Measurements from ENCODE around the gene BTBD17.

BTBD17 gene

DNA sequence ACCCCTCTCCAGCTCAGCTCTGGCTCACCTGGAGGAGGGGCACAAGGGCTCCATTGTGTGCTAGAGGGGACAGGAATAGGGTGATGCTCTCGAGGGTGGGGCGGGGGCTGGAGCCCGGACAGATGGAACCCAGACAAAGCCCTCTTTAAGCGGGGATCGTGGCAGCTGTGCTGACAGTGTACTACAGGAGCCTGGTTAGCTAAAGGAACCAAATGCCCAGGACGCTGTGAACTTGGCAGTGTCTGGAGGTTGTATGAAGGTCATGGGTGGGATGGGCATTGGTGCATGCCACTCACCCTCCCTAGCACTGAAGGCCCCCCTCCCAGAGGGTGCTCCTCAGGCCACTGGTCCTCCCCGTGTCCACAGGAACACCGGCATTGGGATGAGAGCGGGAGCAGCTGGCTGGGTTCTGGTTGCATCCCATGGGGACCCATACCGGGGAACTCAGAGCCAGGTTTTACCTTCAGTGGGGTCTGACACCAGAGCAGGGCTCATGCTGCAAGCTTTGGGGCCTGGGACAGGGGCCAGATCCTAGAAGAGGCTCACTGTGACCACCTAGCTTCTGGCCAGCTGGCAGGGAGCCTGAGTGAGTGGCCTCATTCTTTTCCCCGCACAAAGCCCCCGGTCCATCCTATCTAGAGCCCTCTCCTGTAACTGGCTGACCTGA is 23.7 kb downstream of the BTBD17 start:
- Histone ChIP-seq H3K4me3 (ENCODE audit: low read length, poor library complexity, severe bottlenecking) (no peak overlapping the region), H3K79me2 (ENCODE audit: insufficient read depth, low read length) (no peaks in the 10 kb centered on the region), H2AFZ (ENCODE audit: low read length) (no peak overlapping the region), H3K36me3 (ENCODE audit: insufficient read depth, low read length) (no peaks in the 10 kb centered on the region), H3K27me3 (ENCODE audit: insufficient read depth, low read length, poor library complexity, severe bottlenecking) (no peaks in the 10 kb centered on the region), H3K9me3 (ENCODE audit: insufficient read depth, low read depth, low read length) (no peaks in the 10 kb centered on the region), H3K4me2 (ENCODE audit: low read depth, low read length, poor library complexity, severe bottlenecking) (no peak overlapping the region), H4K20me1 (ENCODE audit: insufficient read depth, low read length, poor library complexity, severe bottlenecking) (no peaks in the 10 kb centered on the region), H3F3A (ENCODE audit: low read depth) (no peaks in the 10 kb centered on the region), H3K9me2 (replicated peaks; ENCODE audit: low read depth, low read length) (no peaks in the 10 kb centered on the region), H3K9ac (ENCODE audit: low read depth, low read length, poor library complexity, severe bottlenecking) (no peak overlapping the region), H3K4me1 (ENCODE audit: insufficient read depth, low read length, poor library complexity, severe bottlenecking) (no peaks in the 10 kb centered on the region)
- TF ChIP-seq EZH2phosphoT487 (IDR thresholded peaks at IDR 0.05; ENCODE audit: borderline replicate concordance) (no peak), CTCF (conservative IDR thresholded peaks at IDR 0.05; ENCODE audit: low read length) (no peak)

GRCh38 chr17:74336307-74336706 is 25.4 kb downstream of the BTBD17 start:
- H3K4me2 ChIP-seq (ENCODE audit: low read depth, low read length, poor library complexity, severe bottlenecking), result no peak overlapping the region
- H3F3A ChIP-seq (ENCODE audit: low read depth), result no peaks in the 10 kb centered on the region
- TF ChIP-seq EZH2phosphoT487 (IDR thresholded peaks at IDR 0.05; ENCODE audit: borderline replicate concordance), result no peak
- no peak for TF ChIP-seq CTCF (conservative IDR thresholded peaks at IDR 0.05; ENCODE audit: low read length)

DNA sequence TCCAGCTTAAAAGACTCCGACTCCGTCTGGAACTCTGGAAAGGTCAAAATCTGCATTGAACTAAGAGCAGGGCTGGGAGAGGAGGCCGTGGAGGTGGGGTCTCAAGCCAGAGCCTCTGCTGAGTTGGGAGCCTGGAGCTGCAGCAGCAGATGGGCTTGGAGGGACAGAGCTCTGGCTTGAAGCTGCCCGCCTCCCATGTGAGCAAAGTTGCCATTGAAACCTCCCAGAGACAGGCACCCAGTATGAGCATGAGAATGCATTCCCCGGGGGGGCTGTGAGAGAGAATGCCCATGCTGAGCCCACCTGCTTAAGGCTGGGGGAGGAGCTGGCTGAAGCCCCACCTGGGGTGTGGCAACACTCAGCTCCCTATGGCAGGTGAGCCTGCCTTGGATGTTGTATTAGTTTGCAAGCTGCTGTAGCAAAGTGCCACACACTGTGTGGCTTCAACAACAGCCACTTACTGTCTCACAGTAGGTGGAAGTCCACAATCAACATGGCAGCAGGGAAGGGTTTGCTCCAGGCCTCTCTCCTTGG is 26.1 kb downstream of the BTBD17 start:
- no peaks in the 10 kb centered on the region for H3K36me3 ChIP-seq (ENCODE audit: insufficient read depth, low read length)
- no peaks in the 10 kb centered on the region for H3K79me2 ChIP-seq (ENCODE audit: insufficient read depth, low read length)
- no peaks in the 10 kb centered on the region for H3F3A ChIP-seq (ENCODE audit: low read depth)
- no peak overlapping the region for H3K4me3 ChIP-seq (ENCODE audit: low read length, poor library complexity, severe bottlenecking)
- H3K27me3 ChIP-seq (ENCODE audit: insufficient read depth, low read length, poor library complexity, severe bottlenecking), result no peaks in the 10 kb centered on the region
- H3K4me1 ChIP-seq (ENCODE audit: insufficient read depth, low read length, poor library complexity, severe bottlenecking), result no peaks in the 10 kb centered on the region
- no peak overlapping the region for H3K9ac ChIP-seq (ENCODE audit: low read depth, low read length, poor library complexity, severe bottlenecking)
- H4K20me1 ChIP-seq (ENCODE audit: insufficient read depth, low read length, poor library complexity, severe bottlenecking), result no peaks in the 10 kb centered on the region
- no peaks in the 10 kb centered on the region for H3K9me3 ChIP-seq (ENCODE audit: insufficient read depth, low read depth, low read length)
- TF ChIP-seq CTCF (conservative IDR thresholded peaks at IDR 0.05; ENCODE audit: low read length) (no peak), EZH2phosphoT487 (IDR thresholded peaks at IDR 0.05; ENCODE audit: borderline replicate concordance) (no peak)
- H2AFZ ChIP-seq (ENCODE audit: low read length), result no peak overlapping the region
- no peaks in the 10 kb centered on the region for H3K9me2 ChIP-seq (replicated peaks; ENCODE audit: low read depth, low read length)
- no peak overlapping the region for H3K4me2 ChIP-seq (ENCODE audit: low read depth, low read length, poor library complexity, severe bottlenecking)

More at GRCh38 chr17:74336307-74336706, 25.4 kb downstream of the BTBD17 start:
- Histone ChIP-seq H2AFZ (ENCODE audit: low read length) (no peak overlapping the region), H3K9ac (ENCODE audit: low read depth, low read length, poor library complexity, severe bottlenecking) (no peak overlapping the region), H3K27me3 (ENCODE audit: insufficient read depth, low read length, poor library complexity, severe bottlenecking) (no peaks in the 10 kb centered on the region), H3K4me1 (ENCODE audit: insufficient read depth, low read length, poor library complexity, severe bottlenecking) (no peaks in the 10 kb centered on the region), H3K9me3 (ENCODE audit: insufficient read depth, low read depth, low read length) (no peaks in the 10 kb centered on the region), H3K9me2 (replicated peaks; ENCODE audit: low read depth, low read length) (no peaks in the 10 kb centered on the region), H3K79me2 (ENCODE audit: insufficient read depth, low read length) (no peaks in the 10 kb centered on the region), H3K4me3 (ENCODE audit: low read length, poor library complexity, severe bottlenecking) (no peak overlapping the region), H4K20me1 (ENCODE audit: insufficient read depth, low read length, poor library complexity, severe bottlenecking) (no peaks in the 10 kb centered on the region), H3K36me3 (ENCODE audit: insufficient read depth, low read length) (no peaks in the 10 kb centered on the region)

Measured in Loucy (cell line).